ENCODE results near the gene C19orf81.
A peak's percentile ranks its signal among the peaks of the same experiment; 100 is the strongest.

Gene C19orf81

DNA sequence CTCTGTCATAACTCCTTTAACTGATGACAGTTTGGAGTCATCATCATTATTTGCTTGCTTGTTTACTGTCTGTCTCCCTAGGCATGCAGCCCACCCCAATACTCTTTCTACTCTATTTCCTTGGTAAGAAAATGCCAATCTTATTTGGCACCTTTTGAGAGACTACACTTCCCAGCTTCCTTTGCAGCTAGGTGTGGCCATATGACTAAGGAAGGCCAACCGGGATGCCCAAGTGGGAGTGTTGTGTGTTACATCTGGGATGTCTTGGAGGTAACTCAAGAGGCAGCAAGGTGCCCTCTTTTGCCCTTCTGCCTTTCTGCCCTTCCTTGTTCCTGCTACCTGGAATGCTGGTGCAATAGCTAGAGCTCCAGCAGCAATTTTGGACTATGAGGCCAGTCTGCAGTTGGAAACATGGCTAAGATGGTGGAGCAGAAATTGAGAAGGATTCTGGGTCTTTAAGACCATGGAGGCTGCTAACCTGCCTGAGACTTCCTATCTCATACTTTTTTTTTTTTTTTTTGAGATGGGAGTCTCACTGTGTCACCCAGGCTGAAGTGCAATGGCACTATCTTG, 27.5 kb downstream of the C19orf81 start:
- TF ChIP-seq, protein P1, sequence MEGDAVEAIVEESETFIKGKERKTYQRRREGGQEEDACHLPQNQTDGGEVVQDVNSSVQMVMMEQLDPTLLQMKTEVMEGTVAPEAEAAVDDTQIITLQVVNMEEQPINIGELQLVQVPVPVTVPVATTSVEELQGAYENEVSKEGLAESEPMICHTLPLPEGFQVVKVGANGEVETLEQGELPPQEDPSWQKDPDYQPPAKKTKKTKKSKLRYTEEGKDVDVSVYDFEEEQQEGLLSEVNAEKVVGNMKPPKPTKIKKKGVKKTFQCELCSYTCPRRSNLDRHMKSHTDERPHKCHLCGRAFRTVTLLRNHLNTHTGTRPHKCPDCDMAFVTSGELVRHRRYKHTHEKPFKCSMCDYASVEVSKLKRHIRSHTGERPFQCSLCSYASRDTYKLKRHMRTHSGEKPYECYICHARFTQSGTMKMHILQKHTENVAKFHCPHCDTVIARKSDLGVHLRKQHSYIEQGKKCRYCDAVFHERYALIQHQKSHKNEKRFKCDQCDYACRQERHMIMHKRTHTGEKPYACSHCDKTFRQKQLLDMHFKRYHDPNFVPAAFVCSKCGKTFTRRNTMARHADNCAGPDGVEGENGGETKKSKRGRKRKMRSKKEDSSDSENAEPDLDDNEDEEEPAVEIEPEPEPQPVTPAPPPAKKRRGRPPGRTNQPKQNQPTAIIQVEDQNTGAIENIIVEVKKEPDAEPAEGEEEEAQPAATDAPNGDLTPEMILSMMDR (IDR thresholded peaks at IDR 0.05; ENCODE audit: low read depth, low read length, missing control alignments) = no peak
- DNase-seq (ENCODE audit: low read depth) = no peak

DNA sequence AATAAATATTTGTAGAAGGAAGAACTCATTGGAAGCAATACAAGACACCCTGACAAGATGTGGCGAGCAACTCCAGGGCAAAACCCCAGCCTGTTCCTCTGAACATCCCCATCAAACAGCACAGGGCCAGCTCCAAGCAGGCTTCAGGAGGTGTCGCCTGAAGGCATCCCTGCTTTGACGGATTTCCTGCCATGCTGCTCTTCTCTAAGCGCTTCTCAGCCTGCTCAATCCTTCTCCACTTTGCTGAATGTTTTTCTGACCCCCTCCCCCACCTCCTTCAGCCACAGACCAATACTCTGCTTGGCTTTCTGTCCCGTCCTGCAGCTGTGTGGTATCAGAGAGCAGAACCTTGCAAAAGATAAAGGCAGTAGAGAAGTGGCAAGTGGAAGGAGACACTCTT, 28.4 kb downstream of the C19orf81 start:
- DNase-seq (ENCODE audit: low read depth) = no peak
- TF ChIP-seq, protein P1 (IDR thresholded peaks at IDR 0.05; ENCODE audit: low read depth, low read length, missing control alignments) = no peak
- H3K4me3 ChIP-seq (ENCODE audit: low read depth, low read length) = no peak overlapping the region

More for the DNA sequence above, 27.5 kb downstream of the C19orf81 start:
- H3K4me3 ChIP-seq (ENCODE audit: low read depth, low read length) = no peak overlapping the region

DNA sequence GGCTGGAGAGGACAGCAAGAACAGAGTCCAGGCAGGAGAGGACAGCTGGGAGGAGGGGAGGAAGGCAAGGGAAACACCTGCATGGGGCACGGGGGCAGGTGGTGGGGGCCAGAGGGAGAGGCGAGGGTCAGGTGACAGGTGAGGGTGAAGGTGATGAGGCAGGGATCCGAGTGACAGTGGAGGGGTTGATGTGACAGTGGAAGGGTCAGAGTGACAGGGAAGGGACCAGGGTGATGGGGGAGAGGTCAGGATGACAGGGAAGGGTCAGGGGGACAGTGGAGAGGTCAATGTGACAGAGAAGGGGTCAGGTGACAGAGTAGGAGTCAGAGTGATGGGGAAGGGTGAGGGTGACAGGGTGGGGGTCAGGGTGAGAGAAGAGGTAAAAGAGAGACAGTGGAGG, 29.1 kb downstream of the C19orf81 start:
- TF ChIP-seq, protein P1 (IDR thresholded peaks at IDR 0.05; ENCODE audit: low read depth, low read length, missing control alignments) = no peak
- no peak for DNase-seq (ENCODE audit: low read depth)
- H3K4me3 ChIP-seq (ENCODE audit: low read depth, low read length) = no peak overlapping the region

DNA sequence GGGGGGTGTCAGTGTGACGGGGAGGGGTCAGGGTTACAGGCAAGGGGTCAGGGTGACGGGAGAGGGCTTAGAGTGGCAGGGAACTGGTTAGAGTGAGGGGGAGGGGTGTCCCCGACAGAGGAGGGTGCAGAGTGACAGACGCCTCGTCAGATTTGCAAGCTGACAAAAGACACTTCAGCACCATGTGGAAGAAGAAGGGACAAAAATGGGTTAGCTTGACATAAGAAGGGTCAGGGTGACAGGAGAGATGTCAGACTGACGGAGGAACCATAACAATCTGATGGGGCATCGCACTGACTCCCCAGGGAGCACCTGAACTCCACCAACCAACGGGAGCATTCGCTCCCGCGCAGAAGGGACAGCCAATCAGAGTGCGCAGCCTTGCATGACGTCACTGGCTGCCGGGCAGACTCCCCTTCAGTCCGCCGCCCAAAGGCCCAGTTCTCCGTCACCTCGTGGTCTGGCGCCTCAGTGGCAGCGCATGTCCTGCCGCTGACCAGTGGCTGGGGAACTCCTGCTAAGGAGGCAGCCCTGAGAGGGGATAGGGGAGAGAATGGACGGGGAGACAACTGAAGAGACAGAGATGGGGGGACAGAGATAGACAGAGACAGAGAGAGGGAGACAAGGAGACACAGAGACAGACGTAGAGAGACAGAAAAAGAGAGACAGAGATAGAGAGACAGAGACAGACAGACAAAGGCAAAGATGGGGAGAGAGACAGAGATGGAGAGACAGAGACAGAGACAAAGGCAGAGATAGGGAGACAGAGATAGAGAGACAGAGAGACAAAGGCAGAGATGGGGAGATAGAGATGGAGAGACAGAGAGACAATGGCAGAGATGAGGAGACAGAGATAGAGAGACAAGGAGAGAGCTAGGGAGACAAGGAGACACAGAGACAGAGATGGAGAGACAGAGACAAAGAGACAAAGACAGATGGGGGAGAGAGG, 30.2 kb downstream of the C19orf81 start:
- peak; percentile 51 for DNase-seq (ENCODE audit: low read depth)
- no peak overlapping the region for H3K4me3 ChIP-seq (ENCODE audit: low read depth, low read length)
- TF ChIP-seq, protein P1 (IDR thresholded peaks at IDR 0.05; ENCODE audit: low read depth, low read length, missing control alignments) = no peak

DNA sequence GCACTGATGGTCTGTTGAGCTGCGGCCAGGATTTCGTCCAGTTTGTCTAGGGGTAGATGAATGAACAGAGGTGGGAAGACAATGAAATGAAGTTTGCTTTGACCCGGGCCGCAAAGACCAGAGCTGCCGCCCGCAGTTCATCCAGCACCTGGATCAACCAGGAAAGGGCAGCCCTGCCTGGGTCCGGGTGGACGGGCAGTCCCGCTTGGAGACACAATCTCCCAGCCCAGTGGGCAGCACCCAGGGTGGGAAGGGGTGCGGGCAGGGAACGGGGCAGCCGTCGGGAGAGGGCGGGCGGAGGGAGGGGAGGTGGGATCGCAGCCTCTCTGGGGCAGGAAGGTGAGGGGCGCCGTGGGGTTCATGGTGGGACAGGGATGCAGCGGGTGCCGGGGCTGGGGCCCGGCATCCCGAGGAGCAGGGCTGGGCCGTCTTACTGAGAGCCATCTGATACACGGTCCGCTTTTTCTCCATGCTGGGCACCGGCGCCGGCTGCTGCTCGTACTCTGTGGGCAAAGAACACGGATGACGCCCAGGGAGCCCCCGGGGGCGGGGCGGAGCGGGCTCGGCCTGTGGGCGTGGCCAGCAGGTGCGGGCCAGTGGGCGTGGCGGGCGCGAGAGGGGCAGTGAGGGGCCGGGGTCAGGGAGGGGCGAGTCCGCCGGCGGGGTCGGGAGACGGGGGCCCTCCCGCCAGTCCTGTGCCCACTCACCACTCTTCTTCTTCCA, 37.2 kb downstream of the C19orf81 start:
- H3K4me3 ChIP-seq (ENCODE audit: low read depth, low read length) = no peak overlapping the region
- TF ChIP-seq, protein P1 (IDR thresholded peaks at IDR 0.05; ENCODE audit: low read depth, low read length, missing control alignments) = no peak
- DNase-seq (ENCODE audit: low read depth) = no peak

DNA sequence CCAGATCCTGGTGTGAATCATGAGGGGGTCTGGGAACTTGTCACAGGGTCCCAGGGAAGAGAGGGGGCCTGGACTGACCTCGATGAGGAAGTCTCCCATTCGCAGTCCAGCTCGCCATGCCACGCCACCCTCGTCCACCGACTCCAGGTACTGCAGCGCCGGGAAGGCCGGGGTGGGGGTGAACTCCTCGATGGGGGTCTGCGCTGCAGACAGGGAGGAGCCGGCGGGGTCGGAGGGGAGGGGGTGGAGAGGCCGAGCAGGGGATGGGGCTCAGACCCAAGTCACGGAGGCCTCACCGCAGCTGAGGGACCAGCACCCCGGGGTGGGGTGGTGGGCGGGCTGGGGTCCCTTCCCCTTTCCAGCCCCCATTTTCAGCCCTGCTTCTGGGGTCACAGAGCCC, 39.5 kb downstream of the C19orf81 start:
- no peak overlapping the region for H3K4me3 ChIP-seq (ENCODE audit: low read depth, low read length)
- TF ChIP-seq, protein P1 (IDR thresholded peaks at IDR 0.05; ENCODE audit: low read depth, low read length, missing control alignments) = no peak
- DNase-seq (ENCODE audit: low read depth) = no peak

Data from GM12864 (cell line).